Spleen (tissue), 11 donors: ENCODE measurements around the gene TOM1L2. TPM values are rescaled to one million over a fixed set of nuclear protein-coding genes. Genes with fewer than 3 reads are reported as not detected.
"Not testable (repeated sequence)": the region's sequence is repeated elsewhere in the genome, so short reads cannot be mapped to it uniquely, and the experiment has no call there.

ENCODE experiments used
- DNase-seq: peaks from one replicate; pipeline ENCODE4 v3.0.0-alpha.2; 2020
- H3K27ac ChIP-seq, 8 donors: fragments of 200-600 bp; sonication (generic) in 7 of 8; 1 replicate in 4 of 8; 2 replicates in 4 of 8; pipeline versions ENCODE4 v1.5.0 to v1.8.0; 2016 to 2021; ENCODE audit warnings: inconsistent platforms in 4 of 8, mild to moderate bottlenecking in 4 of 8, moderate library complexity in 1 of 8
- H3K27me3 ChIP-seq, 7 donors: fragments of 200-600 bp; sonication (generic) in 6 of 7; replicated peaks in 1 of 7; 1 replicate in 4 of 7; 2 replicates in 3 of 7; pipeline versions ENCODE4 v1.5.0 to v1.8.0; 2016 to 2021; ENCODE audit warnings: inconsistent platforms in 3 of 7, mild to moderate bottlenecking in 1 of 7
- H3K36me3 ChIP-seq, 6 donors: fragments of 200-600 bp; sonication (generic) in 5 of 6; 1 replicate in 4 of 6; 2 replicates in 2 of 6; pipeline versions ENCODE4 v1.5.0 to v1.8.0; 2016 to 2021; ENCODE audit warnings: inconsistent platforms in 2 of 6
- H3K4me1 ChIP-seq, 6 donors: fragments of 200-600 bp; sonication (generic) in 5 of 6; 1 replicate in 3 of 6; 2 replicates in 3 of 6; pipeline versions ENCODE4 v1.5.0 to v1.8.0; 2016 to 2021; ENCODE audit warnings: inconsistent platforms in 3 of 6
- H3K4me3 ChIP-seq, 8 donors: fragments of 200-600 bp; sonication (generic) in 7 of 8; 1 replicate in 4 of 8; 2 replicates in 4 of 8; pipeline versions ENCODE4 v1.5.0 to v1.8.0; 2016 to 2021; ENCODE audit warnings: inconsistent platforms in 4 of 8, mild to moderate bottlenecking in 4 of 8, moderate library complexity in 2 of 8
- H3K9me3 ChIP-seq, 8 donors: fragments of 200-600 bp; sonication (generic) in 7 of 8; 1 replicate in 4 of 8; 2 replicates in 4 of 8; pipeline versions ENCODE4 v1.5.0 to v1.8.0; 2016 to 2021; ENCODE audit warnings: inconsistent platforms in 4 of 8
- POLR2A ChIP-seq, 3 donors: fragments of 450-650 bp; IDR thresholded peaks; one replicate each; pipeline ENCODE4 v1.5.1; 2017; ENCODE audit warnings: antibody characterized with exemption in 3 of 3, mild to moderate bottlenecking in 1 of 3
- POLR2AphosphoS5 ChIP-seq, 3 donors: sonication (generic); formaldehyde crosslinking; IDR thresholded peaks; one replicate each; pipeline ENCODE4 v1.5.1; 2017; ENCODE audit warnings: antibody characterized with exemption in 3 of 3
- WGBS, 5 donors: extraction: QIAGEN DNeasy Blood & Tissue Kit in 3 of 5; methylation state at CpG; one replicate each; pipeline versions ENCODE4 v1.1.5 to v1.1.7; 2013 to 2018; 5-methylcytosine and 5-hydroxymethylcytosine counted together
- intact Hi-C: fragments of 100-400 bp; cut with DNase I; formaldehyde crosslinking; loops from one replicate; pipeline ENCODE4 v1.15.0; 2023; ENCODE audit warnings: low total_unique reads
- polyA plus RNA-seq, 3 donors: library from polyadenylated mRNA; stranded (reverse); fragments of 200-250 nt; gene quantifications; one replicate each; pipeline ENCODE4 v1.2.1, GENCODE V29; 2013
- total RNA-seq, 7 donors: library from RNA; depleted of rRNA in 3 of 7; stranded (reverse); fragments of >200 nt in 3 of 7; fragmentation: NEBNext Ultra II Directional in 4 of 7; extraction: Animal tissue kit (Norgen Biotek cat#: 25700) in 4 of 7; gene quantifications; one replicate each; pipeline versions ENCODE4 v1.1.0 to v1.2.1, GENCODE V29; 2016 to 2021
- TF ChIP-seq, protein P1 (sequence below), 11 experiments: fragments of 200-600 bp in 7 of 11; fragments of 450-650 bp in 4 of 11; sonication (generic) in 4 of 11; IDR thresholded peaks in 8 of 11; conservative IDR thresholded peaks in 3 of 11; 1 replicate in 7 of 11; 2 replicates in 4 of 11; pipeline versions ENCODE4 v1.4.0 to v1.8.0; 2016 to 2021; ENCODE audit warnings: antibody characterized with exemption in 11 of 11, inconsistent platforms in 4 of 11, mild to moderate bottlenecking in 1 of 11
- donor health status: healthy with polysubstance abuse.
- donor health status: DM: no; HTN: no; CAD: no; lungs with moderate emphysema.
- donor health status: DM: no; HTN: no; CAD: no.
- donor health status: Bipolar disorder and iron deficiency.
- donor health status: healthy.
- donor health status: DM: no; HTN: no; CAD: no.
- donor health status: DM: yes; HTN: yes; CAD: no.

Gene TOM1L2
- total and polyA plus RNA-seq, 10 donors = 5.3 to 82.6 (median 53.6) TPM

DNA sequence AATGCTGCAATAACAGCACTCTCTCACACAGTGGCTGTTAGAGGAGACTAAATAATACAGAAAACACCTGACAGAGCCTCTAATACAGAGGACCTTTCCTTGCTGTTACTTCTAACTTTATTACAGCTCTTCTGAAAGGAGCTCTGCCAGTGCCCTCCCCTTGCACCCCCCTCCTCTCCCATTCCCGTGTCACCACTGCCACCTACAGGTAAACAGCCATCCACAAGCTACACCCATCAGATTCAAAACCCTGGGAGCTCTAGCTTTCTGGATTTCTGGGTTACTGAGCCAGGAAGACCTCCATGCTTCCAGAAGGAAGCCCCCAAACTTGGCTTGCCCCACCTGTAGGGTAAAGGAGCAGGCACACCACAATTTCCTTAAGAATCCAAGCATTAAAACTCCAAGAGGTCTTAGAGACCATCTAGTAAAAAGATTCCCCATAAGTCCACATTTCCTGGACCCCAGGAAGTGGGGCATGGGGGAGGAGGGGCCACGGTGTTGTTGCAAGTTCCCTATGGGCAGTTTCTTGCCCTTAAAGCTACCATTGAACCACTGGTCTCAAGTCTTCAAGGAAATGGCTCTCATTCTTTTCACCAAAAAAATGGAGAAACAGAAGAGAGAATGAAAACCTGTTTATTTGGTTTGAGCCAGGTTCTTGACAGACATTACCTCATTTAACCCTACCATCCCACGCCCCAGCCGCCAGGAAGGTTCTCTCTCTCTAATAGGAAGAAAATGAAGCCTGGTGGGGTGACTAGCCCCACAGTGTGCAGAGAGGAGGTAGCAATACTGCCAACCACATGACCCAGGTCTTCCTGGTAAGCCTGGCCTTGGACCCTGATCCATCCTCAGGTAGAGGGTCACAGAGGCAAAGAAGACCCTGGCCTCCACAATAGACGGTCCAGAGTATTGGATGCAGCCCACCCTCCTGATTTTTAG, 52.8 kb downstream of the TOM1L2 start:
- 32 to 53% (median 42%) methylated on average over 5 of the region's 5 CpGs for WGBS, 5 donors
- H3K4me1 ChIP-seq = peaks cover 0 to 47% (median 18%) of the 10 kb centered on the region in 6 donors
- TF ChIP-seq POLR2AphosphoS5 (IDR thresholded peaks at IDR 0.05) (peak in 1 of 3 donors; percentile 12), POLR2A (IDR thresholded peaks at IDR 0.05) (no peak)
- TF ChIP-seq, protein P1, sequence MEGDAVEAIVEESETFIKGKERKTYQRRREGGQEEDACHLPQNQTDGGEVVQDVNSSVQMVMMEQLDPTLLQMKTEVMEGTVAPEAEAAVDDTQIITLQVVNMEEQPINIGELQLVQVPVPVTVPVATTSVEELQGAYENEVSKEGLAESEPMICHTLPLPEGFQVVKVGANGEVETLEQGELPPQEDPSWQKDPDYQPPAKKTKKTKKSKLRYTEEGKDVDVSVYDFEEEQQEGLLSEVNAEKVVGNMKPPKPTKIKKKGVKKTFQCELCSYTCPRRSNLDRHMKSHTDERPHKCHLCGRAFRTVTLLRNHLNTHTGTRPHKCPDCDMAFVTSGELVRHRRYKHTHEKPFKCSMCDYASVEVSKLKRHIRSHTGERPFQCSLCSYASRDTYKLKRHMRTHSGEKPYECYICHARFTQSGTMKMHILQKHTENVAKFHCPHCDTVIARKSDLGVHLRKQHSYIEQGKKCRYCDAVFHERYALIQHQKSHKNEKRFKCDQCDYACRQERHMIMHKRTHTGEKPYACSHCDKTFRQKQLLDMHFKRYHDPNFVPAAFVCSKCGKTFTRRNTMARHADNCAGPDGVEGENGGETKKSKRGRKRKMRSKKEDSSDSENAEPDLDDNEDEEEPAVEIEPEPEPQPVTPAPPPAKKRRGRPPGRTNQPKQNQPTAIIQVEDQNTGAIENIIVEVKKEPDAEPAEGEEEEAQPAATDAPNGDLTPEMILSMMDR (IDR thresholded peaks at IDR 0.05 in 8 of 11, conservative IDR thresholded peaks at IDR 0.05 in 3 of 11) = peak; percentile 38 to 77 (median 69)
- H3K4me3 ChIP-seq = no peak overlapping the region
- no peaks in the 10 kb centered on the region for H3K27me3 ChIP-seq
- no peaks in the 10 kb centered on the region for H3K9me3 ChIP-seq
- DNase-seq = peak; percentile 82
- no peaks in the 10 kb centered on the region for H3K36me3 ChIP-seq
- H3K27ac ChIP-seq = no peak overlapping the region
- intact Hi-C loops = loop anchor here (10.0 kb wide), 1 partner anchor 105 kb away; no protein-coding TSS in a partner anchor

DNA sequence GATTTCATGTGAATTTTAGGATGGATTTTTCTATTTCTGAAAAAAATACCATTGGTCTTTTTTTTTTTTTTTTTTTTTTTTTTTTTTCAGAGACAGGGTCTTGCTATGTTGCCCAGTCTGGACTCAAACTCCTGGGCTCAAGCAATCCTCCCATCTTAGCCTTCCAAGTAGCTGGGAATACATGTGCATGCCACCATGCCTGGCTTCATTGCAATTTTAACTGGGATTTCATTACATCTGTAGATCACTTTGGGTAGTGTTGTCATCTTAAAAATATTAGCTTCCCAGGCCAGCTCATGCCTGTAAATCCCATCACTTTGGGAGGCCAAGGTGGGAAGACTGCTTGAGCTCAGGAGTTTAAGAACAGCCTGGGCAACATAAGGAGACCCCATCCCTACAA, 54.8 kb downstream of the TOM1L2 start:
- no peaks in the 10 kb centered on the region for H3K27me3 ChIP-seq
- no peak for DNase-seq
- H3K9me3 ChIP-seq = no peaks in the 10 kb centered on the region
- H3K27ac ChIP-seq = no peak overlapping the region
- intact Hi-C loops = loop anchor here (10.0 kb wide), 1 partner anchor 103 kb away; no protein-coding TSS in a partner anchor
- no peak overlapping the region for H3K4me3 ChIP-seq
- H3K4me1 ChIP-seq = peaks cover 3 to 51% (median 25%) of the 10 kb centered on the region in 6 donors
- H3K36me3 ChIP-seq = no peaks in the 10 kb centered on the region
- no peak for TF ChIP-seq POLR2AphosphoS5 (IDR thresholded peaks at IDR 0.05)
- no peak for TF ChIP-seq POLR2A (IDR thresholded peaks at IDR 0.05)
- TF ChIP-seq, protein P1 (IDR thresholded peaks at IDR 0.05 in 8 of 11, conservative IDR thresholded peaks at IDR 0.05 in 3 of 11) = no peak

DNA sequence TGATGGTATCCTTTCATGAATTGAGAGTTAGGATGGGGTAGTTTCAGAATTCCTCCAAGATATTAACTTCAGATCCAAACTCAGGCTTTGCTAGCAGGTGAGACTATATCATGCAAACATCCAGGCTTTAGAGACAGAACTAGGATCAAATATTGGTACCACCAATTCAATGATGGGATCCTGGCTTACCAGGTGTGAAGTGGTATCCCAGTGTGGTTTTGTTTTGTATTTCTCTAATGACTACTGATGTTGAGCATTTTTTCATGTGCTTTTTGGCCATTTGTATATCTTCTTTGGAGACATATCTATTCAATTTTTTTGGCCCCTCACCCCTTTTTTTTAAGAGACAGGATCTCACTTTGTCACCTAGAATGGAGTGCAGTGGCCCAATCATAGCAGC, 57.0 kb downstream of the TOM1L2 start:
- DNase-seq = no peak
- Histone ChIP-seq H3K4me3 (no peak overlapping the region), H3K4me1 (peaks cover 3 to 43% (median 22%) of the 10 kb centered on the region in 6 donors), H3K27me3 (no peaks in the 10 kb centered on the region), H3K36me3 (no peaks in the 10 kb centered on the region), H3K9me3 (no peaks in the 10 kb centered on the region), H3K27ac (no peak overlapping the region)
- intact Hi-C loops = loop anchor here (10.0 kb wide), 1 partner anchor 100 kb away; no protein-coding TSS in a partner anchor
- TF ChIP-seq POLR2AphosphoS5 (IDR thresholded peaks at IDR 0.05) (no peak), POLR2A (IDR thresholded peaks at IDR 0.05) (no peak)
- TF ChIP-seq, protein P1 (IDR thresholded peaks at IDR 0.05 in 8 of 11, conservative IDR thresholded peaks at IDR 0.05 in 3 of 11) = no peak

DNA sequence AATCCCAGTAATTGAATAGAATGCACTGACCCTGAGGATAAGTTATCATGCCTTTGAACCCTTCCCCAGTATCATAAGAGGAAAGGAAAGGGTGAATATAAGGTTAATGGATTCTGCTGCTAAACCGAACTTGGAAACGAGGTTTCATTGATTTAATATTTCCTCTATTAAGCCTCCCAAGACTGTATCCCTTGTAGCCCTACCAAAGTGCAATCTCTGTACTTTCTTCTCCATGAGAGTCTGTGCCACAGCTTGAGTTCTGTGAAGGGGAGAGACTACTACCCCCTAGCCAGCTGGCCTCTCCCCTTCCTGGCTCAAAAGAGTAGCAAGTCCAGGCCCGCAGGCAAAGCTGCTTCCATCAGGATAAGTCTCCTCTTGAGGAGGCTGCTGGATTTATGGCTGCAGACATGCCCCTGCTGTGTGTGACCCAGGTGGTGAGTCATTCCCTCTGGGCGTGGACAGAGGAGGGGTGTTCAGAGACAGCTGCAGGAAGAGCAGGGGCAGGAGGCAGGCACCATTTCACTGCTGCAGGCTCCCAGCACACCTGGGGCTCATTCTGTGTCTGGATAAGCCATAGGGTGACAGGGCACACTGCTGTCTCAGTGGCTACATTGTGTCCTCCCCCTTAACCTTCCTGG, 58.4 kb downstream of the TOM1L2 start:
- TF ChIP-seq, protein P1 (IDR thresholded peaks at IDR 0.05 in 8 of 11, conservative IDR thresholded peaks at IDR 0.05 in 3 of 11) = no peak
- peak in 1 of 3 donors; percentile 46 for TF ChIP-seq POLR2AphosphoS5 (IDR thresholded peaks at IDR 0.05)
- no peak for TF ChIP-seq POLR2A (IDR thresholded peaks at IDR 0.05)
- peak overlapping the region in 2 of 8 donors; percentile 38 to 46 for H3K27ac ChIP-seq
- no peaks in the 10 kb centered on the region for H3K27me3 ChIP-seq
- WGBS, 5 donors = 28 to 49% (median 37%) methylated on average over 3 to 4 of the region's 4 CpGs
- no peak overlapping the region for H3K4me3 ChIP-seq
- DNase-seq = no peak
- H3K4me1 ChIP-seq = peaks cover 3 to 35% (median 18%) of the 10 kb centered on the region in 6 donors
- H3K36me3 ChIP-seq = no peaks in the 10 kb centered on the region
- no peaks in the 10 kb centered on the region for H3K9me3 ChIP-seq
- intact Hi-C loops = loop anchor here (10.0 kb wide), 1 partner anchor 99 kb away; no protein-coding TSS in a partner anchor

DNA sequence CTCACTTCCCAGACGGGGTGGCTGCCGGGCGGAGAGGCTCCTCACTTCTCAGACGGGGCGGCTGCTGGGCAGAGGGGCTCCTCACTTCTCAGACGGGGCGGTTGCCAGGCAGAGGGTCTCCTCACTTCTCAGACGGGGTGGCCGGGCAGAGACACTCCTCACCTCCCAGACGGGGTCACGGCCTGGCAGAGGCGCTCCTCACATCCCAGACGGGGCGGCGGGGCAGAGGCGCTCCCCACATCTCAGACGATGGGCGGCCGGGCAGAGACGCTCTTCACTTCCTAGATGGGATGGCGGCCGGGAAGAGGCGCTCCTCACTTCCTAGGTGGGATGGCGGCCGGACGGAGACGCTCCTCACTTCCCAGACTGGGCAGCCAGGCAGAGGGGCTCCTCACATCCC, 59.9 kb downstream of the TOM1L2 start:
- H3K4me3 ChIP-seq, DNase-seq, H3K27me3 ChIP-seq, H3K36me3 ChIP-seq, H3K9me3 ChIP-seq, H3K27ac ChIP-seq: not testable (repeated sequence)
- H3K4me1 ChIP-seq = peaks cover 3 to 33% (median 16%) of the 10 kb centered on the region in 6 donors
- intact Hi-C loops = loop anchor here (10.0 kb wide), 1 partner anchor 98 kb away; no protein-coding TSS in a partner anchor
- WGBS, 5 donors = 93 to 100% (median 94%) methylated on average over 3 to 20 of the region's 27 CpGs; no CpG with 5 or more reads in 1 of the 5 donors
